ENCODE results near the gene ZFAND3. TPM values are rescaled to one million over a fixed set of nuclear protein-coding genes. Genes with fewer than 3 reads are reported as not detected.
A peak's percentile ranks its signal among the peaks of the same experiment; 100 is the strongest.

The ZFAND3 gene
- total and polyA plus RNA-seq, 2 experiments from 2014 or later = 16.9 to 28.2 TPM

DNA sequence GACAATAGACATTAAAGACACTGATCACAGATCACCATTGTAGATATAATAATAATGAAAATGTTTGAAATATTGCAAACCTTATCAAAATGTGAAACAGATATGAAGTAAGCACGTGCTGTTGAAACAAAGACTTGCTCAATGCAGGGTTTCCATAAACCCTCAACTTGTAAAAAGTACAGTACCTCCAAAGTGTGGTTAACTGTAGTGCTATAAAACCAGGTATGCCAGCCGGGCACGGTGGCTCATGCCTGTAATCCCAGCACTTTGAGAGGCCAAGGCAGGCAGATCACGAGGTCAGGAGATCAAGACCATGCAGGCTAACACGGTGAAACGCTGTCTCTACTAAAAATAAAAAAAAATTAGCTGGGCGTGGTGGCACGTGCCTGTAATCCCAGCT lies 96.6 kb downstream of the ZFAND3 start (continued):
- TF ChIP-seq, protein P1, sequence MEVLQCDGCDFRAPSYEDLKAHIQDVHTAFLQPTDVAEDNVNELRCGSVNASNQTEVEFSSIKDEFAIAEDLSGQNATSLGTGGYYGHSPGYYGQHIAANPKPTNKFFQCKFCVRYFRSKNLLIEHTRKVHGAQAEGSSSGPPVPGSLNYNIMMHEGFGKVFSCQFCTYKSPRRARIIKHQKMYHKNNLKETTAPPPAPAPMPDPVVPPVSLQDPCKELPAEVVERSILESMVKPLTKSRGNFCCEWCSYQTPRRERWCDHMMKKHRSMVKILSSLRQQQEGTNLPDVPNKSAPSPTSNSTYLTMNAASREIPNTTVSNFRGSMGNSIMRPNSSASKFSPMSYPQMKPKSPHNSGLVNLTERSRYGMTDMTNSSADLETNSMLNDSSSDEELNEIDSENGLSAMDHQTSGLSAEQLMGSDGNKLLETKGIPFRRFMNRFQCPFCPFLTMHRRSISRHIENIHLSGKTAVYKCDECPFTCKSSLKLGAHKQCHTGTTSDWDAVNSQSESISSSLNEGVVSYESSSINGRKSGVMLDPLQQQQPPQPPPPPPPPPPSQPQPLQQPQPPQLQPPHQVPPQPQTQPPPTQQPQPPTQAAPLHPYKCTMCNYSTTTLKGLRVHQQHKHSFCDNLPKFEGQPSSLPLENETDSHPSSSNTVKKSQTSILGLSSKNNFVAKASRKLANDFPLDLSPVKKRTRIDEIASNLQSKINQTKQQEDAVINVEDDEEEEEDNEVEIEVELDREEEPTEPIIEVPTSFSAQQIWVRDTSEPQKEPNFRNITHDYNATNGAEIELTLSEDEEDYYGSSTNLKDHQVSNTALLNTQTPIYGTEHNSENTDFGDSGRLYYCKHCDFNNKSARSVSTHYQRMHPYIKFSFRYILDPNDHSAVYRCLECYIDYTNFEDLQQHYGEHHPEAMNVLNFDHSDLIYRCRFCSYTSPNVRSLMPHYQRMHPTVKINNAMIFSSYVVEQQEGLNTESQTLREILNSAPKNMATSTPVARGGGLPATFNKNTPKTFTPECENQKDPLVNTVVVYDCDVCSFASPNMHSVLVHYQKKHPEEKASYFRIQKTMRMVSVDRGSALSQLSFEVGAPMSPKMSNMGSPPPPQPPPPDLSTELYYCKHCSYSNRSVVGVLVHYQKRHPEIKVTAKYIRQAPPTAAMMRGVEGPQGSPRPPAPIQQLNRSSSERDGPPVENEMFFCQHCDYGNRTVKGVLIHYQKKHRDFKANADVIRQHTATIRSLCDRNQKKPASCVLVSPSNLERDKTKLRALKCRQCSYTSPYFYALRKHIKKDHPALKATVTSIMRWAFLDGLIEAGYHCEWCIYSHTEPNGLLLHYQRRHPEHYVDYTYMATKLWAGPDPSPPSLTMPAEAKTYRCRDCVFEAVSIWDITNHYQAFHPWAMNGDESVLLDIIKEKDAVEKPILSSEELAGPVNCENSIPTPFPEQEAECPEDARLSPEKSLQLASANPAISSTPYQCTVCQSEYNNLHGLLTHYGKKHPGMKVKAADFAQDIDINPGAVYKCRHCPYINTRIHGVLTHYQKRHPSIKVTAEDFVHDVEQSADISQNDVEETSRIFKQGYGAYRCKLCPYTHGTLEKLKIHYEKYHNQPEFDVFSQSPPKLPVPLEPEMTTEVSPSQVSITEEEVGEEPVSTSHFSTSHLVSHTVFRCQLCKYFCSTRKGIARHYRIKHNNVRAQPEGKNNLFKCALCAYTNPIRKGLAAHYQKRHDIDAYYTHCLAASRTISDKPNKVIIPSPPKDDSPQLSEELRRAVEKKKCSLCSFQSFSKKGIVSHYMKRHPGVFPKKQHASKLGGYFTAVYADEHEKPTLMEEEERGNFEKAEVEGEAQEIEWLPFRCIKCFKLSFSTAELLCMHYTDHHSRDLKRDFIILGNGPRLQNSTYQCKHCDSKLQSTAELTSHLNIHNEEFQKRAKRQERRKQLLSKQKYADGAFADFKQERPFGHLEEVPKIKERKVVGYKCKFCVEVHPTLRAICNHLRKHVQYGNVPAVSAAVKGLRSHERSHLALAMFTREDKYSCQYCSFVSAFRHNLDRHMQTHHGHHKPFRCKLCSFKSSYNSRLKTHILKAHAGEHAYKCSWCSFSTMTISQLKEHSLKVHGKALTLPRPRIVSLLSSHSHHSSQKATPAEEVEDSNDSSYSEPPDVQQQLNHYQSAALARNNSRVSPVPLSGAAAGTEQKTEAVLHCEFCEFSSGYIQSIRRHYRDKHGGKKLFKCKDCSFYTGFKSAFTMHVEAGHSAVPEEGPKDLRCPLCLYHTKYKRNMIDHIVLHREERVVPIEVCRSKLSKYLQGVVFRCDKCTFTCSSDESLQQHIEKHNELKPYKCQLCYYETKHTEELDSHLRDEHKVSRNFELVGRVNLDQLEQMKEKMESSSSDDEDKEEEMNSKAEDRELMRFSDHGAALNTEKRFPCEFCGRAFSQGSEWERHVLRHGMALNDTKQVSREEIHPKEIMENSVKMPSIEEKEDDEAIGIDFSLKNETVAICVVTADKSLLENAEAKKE (CRISPR knock-in tag; IDR thresholded peaks at IDR 0.05) = no peak
- no peak for TF ChIP-seq EZH2phosphoT487 (IDR thresholded peaks at IDR 0.05; ENCODE audit: unreplicated experiment)
- TF ChIP-seq, protein P2, sequence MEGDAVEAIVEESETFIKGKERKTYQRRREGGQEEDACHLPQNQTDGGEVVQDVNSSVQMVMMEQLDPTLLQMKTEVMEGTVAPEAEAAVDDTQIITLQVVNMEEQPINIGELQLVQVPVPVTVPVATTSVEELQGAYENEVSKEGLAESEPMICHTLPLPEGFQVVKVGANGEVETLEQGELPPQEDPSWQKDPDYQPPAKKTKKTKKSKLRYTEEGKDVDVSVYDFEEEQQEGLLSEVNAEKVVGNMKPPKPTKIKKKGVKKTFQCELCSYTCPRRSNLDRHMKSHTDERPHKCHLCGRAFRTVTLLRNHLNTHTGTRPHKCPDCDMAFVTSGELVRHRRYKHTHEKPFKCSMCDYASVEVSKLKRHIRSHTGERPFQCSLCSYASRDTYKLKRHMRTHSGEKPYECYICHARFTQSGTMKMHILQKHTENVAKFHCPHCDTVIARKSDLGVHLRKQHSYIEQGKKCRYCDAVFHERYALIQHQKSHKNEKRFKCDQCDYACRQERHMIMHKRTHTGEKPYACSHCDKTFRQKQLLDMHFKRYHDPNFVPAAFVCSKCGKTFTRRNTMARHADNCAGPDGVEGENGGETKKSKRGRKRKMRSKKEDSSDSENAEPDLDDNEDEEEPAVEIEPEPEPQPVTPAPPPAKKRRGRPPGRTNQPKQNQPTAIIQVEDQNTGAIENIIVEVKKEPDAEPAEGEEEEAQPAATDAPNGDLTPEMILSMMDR (conservative IDR thresholded peaks at IDR 0.05; ENCODE audit: low read depth in 2 of 2) = no peak
- no peak for TF ChIP-seq POLR2AphosphoS5 (IDR thresholded peaks at IDR 0.05; ENCODE audit: low read depth)
- no peak for TF ChIP-seq CREB1 (CRISPR knock-in tag; IDR thresholded peaks at IDR 0.05; ENCODE audit: low read depth)
- no peak for TF ChIP-seq JUNB (IDR thresholded peaks at IDR 0.05; ENCODE audit: unreplicated experiment)
- TF ChIP-seq ZNF331 (CRISPR knock-in tag; IDR thresholded peaks at IDR 0.05; ENCODE audit: low read depth) = no peak

DNA sequence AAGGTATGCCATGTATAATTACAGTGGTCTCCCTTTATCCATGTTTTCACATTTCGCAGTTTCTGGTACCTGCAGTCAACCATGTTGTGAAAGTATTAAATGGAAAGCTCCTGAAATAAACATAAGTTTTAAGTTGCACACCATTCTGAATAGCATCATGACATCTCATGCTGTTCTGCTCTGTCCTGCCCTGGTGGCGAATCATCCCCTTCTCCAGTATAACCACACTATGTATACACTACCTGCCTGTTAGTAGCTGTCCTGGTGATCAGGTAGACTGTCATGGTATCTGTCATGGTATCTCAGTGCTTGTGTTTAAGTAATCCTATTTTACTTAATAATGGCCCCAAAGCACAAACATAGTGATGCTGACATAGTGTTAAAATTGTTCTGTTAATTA lies 97.1 kb downstream of the ZFAND3 start:
- Histone ChIP-seq H3K4me1 (ENCODE audit: insufficient read depth) (peaks cover 20% of the 10 kb centered on the region), H3K4me2 (no peak overlapping the region), H3K79me2 (replicated peaks; ENCODE audit: insufficient read depth) (peaks cover 72% of the 10 kb centered on the region), H3K4me3 (no peak overlapping the region), H3K36me3 (ENCODE audit: insufficient read depth) (no peaks in the 10 kb centered on the region), H3F3A (replicated peaks; ENCODE audit: low read depth) (no peaks in the 10 kb centered on the region), H4K20me1 (replicated peaks; ENCODE audit: insufficient read depth) (no peaks in the 10 kb centered on the region; the same call in 1 of the 2 replicates), H3K27ac (ENCODE audit: low read depth) (no peak overlapping the region), H3K9me2 (ENCODE audit: insufficient read depth) (no peaks in the 10 kb centered on the region), H2AFZ (no peak overlapping the region), H3K27me3 (ENCODE audit: insufficient read depth) (no peaks in the 10 kb centered on the region)
- H3K36me3 Mint-ChIP-seq (ENCODE audit: low read depth) = peaks cover 3% of the 10 kb centered on the region; the same call in 1 of the 3 replicates
- no peak overlapping the region for H3K4me3 Mint-ChIP-seq
- ATAC-seq (peak; percentile 24; the same call in 2 of the 3 replicates), DNase-seq (ENCODE audit: low spot score) (no peak)
- H3K27ac Mint-ChIP-seq = no peak overlapping the region
- peaks cover 23% of the 10 kb centered on the region for H3K4me1 Mint-ChIP-seq
- peaks cover 4% of the 10 kb centered on the region for H3K27me3 Mint-ChIP-seq (ENCODE audit: insufficient read depth, low read depth, poor library complexity)
- H3K9me3 Mint-ChIP-seq = no peaks in the 10 kb centered on the region; the same call in 2 of the 3 replicates
- no peak for TF ChIP-seq STAT1 (IDR thresholded peaks at IDR 0.05; ENCODE audit: unreplicated experiment)
- no peak for TF ChIP-seq NANOG (IDR thresholded peaks at IDR 0.05; ENCODE audit: borderline replicate concordance)
- no peak for TF ChIP-seq JUNB (IDR thresholded peaks at IDR 0.05; ENCODE audit: unreplicated experiment)
- TF ChIP-seq CREB1 (CRISPR knock-in tag; IDR thresholded peaks at IDR 0.05; ENCODE audit: low read depth) = no peak
- no peak for TF ChIP-seq ZNF114 (CRISPR knock-in tag; IDR thresholded peaks at IDR 0.05)
- no peak for TF ChIP-seq EZH2phosphoT487 (IDR thresholded peaks at IDR 0.05; ENCODE audit: unreplicated experiment)
- TF ChIP-seq, protein P2 (conservative IDR thresholded peaks at IDR 0.05; ENCODE audit: low read depth in 2 of 2) = no peak
- no peak for TF ChIP-seq ZNF331 (CRISPR knock-in tag; IDR thresholded peaks at IDR 0.05; ENCODE audit: low read depth)
- TF ChIP-seq EZH2 (IDR thresholded peaks at IDR 0.05; ENCODE audit: low read depth, unreplicated experiment) = no peak
- TF ChIP-seq, protein P3, sequence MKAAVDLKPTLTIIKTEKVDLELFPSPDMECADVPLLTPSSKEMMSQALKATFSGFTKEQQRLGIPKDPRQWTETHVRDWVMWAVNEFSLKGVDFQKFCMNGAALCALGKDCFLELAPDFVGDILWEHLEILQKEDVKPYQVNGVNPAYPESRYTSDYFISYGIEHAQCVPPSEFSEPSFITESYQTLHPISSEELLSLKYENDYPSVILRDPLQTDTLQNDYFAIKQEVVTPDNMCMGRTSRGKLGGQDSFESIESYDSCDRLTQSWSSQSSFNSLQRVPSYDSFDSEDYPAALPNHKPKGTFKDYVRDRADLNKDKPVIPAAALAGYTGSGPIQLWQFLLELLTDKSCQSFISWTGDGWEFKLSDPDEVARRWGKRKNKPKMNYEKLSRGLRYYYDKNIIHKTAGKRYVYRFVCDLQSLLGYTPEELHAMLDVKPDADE (IDR thresholded peaks at IDR 0.05) = no peak
- TF ChIP-seq POLR2AphosphoS5 (IDR thresholded peaks at IDR 0.05; ENCODE audit: low read depth) = no peak

All from GM23338 (cell line).